ENCODE results near the gene FLT1.

FLT1 gene

DNA sequence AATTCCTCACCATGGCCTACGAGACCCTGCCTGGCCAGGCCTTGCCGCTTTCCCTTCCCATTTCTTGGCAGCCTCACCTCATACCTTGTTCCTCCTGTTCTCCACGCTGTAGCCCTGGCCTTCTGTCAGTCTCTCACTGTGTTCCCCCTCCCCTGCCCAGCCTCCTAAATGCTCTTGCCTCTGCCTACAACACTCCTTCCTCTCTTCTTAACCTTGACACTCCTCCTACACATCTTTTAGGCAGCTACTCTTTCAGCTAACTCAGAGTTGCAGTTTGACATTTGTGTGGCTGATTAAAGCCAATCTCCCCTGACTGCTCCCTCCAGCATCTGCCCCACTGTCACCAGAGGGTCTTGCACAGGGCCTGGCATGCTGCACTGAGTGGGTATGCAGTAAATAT lies 150.8 kb downstream of the FLT1 start:
- no peak for TF ChIP-seq JUND (IDR thresholded peaks at IDR 0.05; ENCODE audit: low read depth)
- DNase-seq (ENCODE audit: low read depth in 1 of 2, low spot score in 1 of 2), result no peak
- in situ Hi-C loops (cut with HindIII; ENCODE audit: low pct_unique_long_range_greater_than_20kb, low sequenced_read_pairs), result no loop called here

DNA sequence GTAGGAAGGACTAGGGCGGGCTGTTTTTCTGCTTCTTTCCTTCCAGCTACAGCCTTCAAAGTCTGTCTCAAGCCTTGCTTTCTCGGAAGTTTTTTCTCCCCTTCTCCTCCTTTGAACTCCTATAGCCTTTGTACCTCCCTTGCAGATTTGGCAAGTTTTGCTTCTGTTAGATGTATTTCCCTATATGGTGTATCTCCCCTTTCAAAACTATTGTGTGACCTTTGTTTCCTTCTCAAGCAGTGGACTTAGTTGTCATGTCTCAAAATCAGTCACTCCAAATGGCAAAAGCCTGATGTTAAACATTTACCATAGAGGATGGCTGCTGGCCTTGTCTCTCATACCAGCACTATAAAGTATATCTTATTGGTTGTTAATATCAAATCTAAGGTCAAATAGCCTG lies 152.7 kb downstream of the FLT1 start:
- no peak for DNase-seq (ENCODE audit: low read depth in 1 of 2, low spot score in 1 of 2)
- no peak for TF ChIP-seq JUND (IDR thresholded peaks at IDR 0.05; ENCODE audit: low read depth)
- in situ Hi-C loops (cut with HindIII; ENCODE audit: low pct_unique_long_range_greater_than_20kb, low sequenced_read_pairs), result no loop called here

DNA sequence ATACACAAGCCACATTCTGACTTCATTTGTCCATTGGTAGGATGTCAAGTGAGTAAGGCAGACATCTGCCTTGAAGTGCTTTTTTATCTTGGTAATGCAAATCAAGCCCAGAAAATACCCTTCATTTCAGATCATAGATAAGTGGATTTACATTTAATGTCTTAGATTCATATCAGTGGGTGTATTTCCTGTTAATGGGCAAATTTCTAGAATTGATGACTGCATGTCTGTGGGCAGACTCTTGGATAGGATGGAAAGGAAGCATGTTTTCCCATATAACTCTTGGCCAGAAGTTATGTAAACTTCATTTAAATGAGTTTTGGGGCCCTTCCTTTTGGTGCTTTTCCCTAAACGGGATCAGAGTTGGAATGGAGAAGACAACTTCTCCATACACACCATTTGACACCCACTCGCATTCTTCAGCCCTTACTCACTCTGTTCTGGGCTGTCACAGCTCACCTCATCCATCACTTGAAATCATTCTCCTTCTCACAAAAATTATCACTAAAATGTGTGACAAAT lies 154.6 kb downstream of the FLT1 start:
- DNase-seq (ENCODE audit: low read depth in 1 of 2, low spot score in 1 of 2), result no peak
- in situ Hi-C loops (cut with HindIII; ENCODE audit: low pct_unique_long_range_greater_than_20kb, low sequenced_read_pairs), result no loop called here
- TF ChIP-seq JUND (IDR thresholded peaks at IDR 0.05; ENCODE audit: low read depth), result no peak

DNA sequence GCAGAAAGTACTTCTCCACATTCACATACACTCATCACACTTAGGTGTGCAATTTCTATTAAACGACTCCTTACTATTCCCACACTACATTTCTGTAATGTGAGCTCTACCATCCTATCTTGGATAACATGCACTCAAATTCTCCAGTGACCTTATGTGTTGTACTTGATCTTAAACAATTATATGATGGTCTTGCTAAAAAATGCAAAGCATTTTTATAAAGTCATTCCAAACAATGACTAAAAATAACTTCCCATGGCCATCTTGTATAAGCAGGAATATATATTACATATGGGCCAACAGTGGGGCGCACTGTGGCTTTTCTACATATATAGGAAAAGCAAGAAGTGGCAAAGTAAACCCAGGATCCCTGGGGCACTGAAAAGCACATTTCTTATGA lies 155.5 kb downstream of the FLT1 start:
- no peak for TF ChIP-seq JUND (IDR thresholded peaks at IDR 0.05; ENCODE audit: low read depth)
- in situ Hi-C loops (cut with HindIII; ENCODE audit: low pct_unique_long_range_greater_than_20kb, low sequenced_read_pairs), result no loop called here
- no peak for DNase-seq (ENCODE audit: low read depth in 1 of 2, low spot score in 1 of 2)

DNA sequence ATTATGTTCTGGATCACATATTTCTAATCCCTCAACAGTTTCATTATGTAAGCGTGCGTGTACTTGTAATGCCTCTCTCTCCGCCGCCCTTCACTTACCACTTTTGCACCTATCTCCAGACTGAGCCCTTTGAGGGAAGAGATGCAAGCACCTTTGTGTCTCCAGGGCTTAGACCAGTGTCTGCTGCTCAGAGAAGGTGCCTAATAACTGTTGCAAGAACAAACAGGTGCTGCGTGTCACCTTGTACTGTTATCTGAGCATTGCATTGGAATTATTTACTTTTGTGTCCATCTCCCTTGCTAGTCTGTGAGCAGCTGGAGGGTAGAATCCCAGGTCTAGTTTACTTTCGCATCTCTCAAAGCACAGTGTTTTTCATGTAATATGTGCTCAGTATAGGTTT lies 156.2 kb downstream of the FLT1 start:
- no peak for TF ChIP-seq JUND (IDR thresholded peaks at IDR 0.05; ENCODE audit: low read depth)
- DNase-seq (ENCODE audit: low read depth in 1 of 2, low spot score in 1 of 2), result no peak
- in situ Hi-C loops (cut with HindIII; ENCODE audit: low pct_unique_long_range_greater_than_20kb, low sequenced_read_pairs), result no loop called here

DNA sequence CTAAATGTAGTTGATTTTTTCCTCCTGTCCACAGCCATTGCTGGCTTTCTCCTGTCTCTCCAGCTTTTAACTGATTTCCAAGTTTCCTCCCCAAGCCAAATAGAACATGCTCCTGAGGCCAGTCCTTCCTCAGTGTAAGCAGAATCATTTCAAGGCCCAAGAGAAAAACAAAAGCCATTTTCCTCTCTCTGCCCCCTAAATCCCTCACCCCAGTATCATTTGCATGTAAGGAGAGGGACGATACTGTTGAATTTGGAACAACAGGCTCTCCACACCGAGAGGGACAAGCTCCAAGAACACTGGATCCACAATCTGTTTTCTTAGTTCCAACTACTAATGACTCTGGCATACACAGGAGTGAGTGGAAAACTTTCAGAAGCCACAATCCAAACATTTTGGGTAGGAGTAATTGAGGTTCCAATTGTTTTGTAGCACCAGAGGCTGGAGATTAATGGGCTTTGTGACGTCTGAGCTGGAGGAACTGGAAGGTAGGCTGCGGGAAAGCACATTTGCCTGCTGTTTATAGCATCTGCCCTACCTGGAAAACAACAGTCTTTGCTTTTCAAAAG lies 156.8 kb downstream of the FLT1 start:
- peak in 1 of 2 experiments; percentile 4 for DNase-seq (ENCODE audit: low read depth in 1 of 2, low spot score in 1 of 2)
- in situ Hi-C loops (cut with HindIII; ENCODE audit: low pct_unique_long_range_greater_than_20kb, low sequenced_read_pairs), result no loop called here
- no peak for TF ChIP-seq JUND (IDR thresholded peaks at IDR 0.05; ENCODE audit: low read depth)

DNA sequence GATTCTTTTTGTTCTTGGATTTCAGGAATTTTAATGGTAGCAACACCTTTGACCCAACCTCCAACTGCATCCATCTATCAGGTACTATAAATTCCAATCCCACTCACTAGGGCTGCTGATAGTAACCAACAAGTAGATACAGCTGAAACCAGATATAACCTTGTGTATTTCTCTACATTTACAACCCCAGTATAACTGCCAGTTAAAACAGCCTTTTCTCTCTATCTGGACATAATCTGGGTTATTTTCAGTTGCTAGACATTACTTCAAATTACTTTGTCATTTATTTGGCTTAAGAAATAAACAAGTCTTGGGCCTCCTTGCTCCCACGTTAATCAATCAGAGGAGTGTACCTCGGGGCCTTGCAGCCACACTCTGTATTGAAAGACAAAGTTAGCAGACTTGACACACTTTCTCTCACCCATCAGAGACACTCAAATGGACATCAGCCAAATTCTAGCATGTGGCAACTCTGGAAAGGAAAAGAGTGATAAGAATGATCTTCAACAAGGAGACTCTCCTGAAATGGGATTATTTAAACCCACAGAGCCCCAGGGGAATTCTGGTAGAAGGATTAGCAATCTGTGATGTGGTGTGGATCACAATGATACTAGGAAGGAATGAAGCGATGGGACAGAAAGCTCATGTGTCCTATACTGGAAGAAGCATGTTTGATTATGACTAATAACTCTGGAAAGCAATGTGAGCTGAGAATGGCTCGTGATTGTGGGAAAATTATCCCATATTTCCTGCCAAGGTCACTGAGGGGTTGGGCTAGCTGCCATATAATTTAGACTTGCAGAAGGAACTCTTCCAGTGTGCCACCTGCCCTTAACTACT lies 157.5 kb downstream of the FLT1 start:
- TF ChIP-seq JUND (IDR thresholded peaks at IDR 0.05; ENCODE audit: low read depth), result no peak
- in situ Hi-C loops (cut with HindIII; ENCODE audit: low pct_unique_long_range_greater_than_20kb, low sequenced_read_pairs), result no loop called here
- DNase-seq (ENCODE audit: low read depth in 1 of 2, low spot score in 1 of 2), result no peak

- TF ChIP-seq JUND (IDR thresholded peaks at IDR 0.05; ENCODE audit: low read depth), result no peak
- no peak for DNase-seq (ENCODE audit: low read depth in 1 of 2, low spot score in 1 of 2)
- in situ Hi-C loops (cut with HindIII; ENCODE audit: low pct_unique_long_range_greater_than_20kb, low sequenced_read_pairs), result no loop called here
These were observed 158.7 kb downstream of the FLT1 start for GRCh38 chr13:28336193-28336657.

DNA sequence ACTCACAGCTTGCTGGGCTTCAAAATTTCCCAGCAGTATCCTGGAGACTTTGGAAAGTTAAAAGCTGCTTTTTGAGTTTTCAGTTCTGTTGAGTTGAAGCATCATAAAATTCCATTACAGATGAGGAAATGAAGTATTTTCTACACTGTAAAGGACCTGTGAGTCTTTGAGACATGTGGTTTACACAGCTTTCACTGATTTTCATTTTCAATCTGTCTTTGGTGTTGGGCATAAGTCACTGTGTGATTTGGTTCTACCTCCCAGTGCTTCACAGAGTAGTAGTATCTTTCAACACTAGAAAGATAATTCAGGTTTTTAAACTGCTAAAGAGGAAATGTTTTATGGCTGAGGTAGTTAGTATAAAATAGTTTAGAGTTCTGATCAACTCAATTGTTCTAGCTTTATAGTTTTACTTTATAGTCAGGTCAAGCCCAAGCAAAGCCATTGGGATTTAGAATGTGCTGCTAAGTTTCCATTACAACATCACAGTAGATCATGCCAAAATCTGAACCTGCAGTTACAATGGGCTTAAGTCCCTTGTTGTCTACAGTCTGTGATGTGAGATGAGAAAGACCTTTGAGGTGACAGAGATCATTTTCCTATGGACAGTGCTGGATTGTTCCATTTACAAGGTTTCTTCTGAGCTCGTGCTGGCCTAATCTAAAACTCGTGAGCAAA lies 161.6 kb downstream of the FLT1 start:
- in situ Hi-C loops (cut with HindIII; ENCODE audit: low pct_unique_long_range_greater_than_20kb, low sequenced_read_pairs), result no loop called here
- no peak for DNase-seq (ENCODE audit: low read depth in 1 of 2, low spot score in 1 of 2)
- no peak for TF ChIP-seq JUND (IDR thresholded peaks at IDR 0.05; ENCODE audit: low read depth)

DNA sequence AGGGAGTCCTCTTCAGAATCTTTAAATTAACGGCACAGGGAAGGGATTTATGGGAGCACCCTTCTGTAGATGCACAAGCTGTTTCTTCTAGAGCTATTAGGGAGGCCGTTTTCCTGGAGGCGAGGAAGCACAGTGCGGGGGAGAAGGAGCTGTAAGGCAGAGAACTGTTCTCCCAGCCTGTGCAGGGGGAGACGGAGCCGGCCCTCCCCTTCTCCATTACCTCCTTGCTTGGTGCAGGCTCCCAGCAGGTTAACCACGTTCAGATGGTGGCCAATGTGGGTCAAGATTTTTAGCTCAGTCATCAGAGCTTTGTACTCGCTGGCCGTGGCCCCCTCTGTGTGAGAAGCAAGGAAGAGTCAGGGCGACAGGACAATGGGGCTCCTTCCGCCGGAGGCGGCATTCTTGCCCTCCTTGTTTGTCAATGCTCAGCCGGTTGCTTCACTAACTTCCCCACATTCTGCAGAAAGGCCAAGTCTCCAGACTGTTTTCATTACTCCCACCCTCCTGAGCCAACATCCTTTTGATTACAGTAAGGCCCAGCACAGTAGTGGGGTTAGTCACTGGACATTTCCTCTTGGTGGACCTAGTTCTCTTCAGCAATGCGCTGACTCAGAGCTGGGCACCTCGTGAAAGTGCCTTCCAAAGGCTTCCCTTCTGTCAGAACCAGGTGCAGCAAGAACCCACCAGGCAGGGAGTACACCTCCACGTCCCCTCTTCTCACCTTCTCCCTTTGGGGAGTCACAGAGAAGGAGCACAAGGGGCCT lies 165.4 kb downstream of the FLT1 start:
- DNase-seq (ENCODE audit: low read depth in 1 of 2, low spot score in 1 of 2), result no peak
- in situ Hi-C loops (cut with HindIII; ENCODE audit: low pct_unique_long_range_greater_than_20kb, low sequenced_read_pairs), result no loop called here
- no peak for TF ChIP-seq JUND (IDR thresholded peaks at IDR 0.05; ENCODE audit: low read depth)

DNA sequence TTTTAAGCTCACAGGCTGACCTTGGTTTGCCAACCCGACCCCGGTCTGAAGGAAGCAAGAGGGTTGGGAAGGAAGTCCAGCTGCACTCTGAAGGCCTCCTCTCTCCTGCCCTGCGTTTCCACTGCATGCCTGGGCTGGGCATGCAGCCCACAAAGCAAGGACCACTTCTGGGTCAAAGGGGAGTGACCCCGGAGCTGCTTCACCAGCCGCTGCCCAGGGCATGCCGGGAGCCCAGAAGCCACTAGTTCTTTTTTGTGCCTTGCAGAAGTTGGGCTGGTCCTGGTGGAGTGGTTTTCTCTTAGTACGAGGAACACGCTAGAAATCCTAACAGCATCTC lies 166.7 kb downstream of the FLT1 start:
- no peak for TF ChIP-seq JUND (IDR thresholded peaks at IDR 0.05; ENCODE audit: low read depth)
- no peak for DNase-seq (ENCODE audit: low read depth in 1 of 2, low spot score in 1 of 2)
- in situ Hi-C loops (cut with HindIII; ENCODE audit: low pct_unique_long_range_greater_than_20kb, low sequenced_read_pairs), result no loop called here
